CD4-positive, alpha-beta T cell treated with Interleukin-21 for 1 hour (primary cell): Measurements from ENCODE around the gene RTTN.
"Not testable (repeated sequence)": the region's sequence is repeated elsewhere in the genome, so short reads cannot be mapped to it uniquely, and the experiment has no call there.

ENCODE experiments used
- DNase-seq: peaks from one replicate; pipeline ENCODE4 v3.0.0-alpha.2; 2020

The RTTN gene

GRCh38 chr18:70021043-70021442, 184.4 kb downstream of the RTTN start:
- DNase-seq, result no peak

DNA sequence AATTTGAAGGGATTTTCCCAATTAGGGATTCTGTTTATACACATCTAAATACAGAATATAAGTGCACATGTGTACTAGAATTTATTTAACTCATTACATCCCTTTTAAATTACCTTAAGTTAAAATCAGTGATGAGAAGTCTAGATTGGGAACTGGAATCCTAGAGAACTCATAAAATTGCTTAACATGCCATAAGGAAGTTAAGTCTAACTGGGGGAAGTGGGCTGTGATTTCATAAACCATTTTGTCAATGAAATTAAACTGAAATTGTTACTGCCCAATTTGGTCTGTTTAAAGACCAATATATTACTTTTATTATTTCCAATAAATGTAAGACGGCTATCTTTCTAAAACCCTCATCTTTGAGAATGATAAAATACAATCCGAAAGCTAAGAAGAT, 185.5 kb downstream of the RTTN start:
- DNase-seq, result no peak

DNA sequence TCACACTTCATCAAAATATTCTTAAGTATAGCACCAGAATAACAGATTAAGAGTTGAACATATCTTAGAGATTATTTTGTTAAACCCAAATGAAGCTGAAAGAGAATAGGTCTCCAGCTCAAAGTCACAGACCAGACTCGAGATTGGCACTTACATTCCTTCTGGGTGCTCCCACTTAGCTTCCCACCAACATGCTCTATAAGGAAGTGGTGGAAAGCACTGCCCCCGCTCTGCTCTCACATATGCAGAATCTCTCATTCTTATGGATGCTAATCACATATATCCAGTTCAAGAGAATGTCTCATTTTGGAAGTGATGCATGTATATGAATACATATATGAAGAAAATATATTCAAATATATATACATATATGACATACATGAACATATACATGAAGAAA, 186.4 kb downstream of the RTTN start:
- DNase-seq, result no peak

DNA sequence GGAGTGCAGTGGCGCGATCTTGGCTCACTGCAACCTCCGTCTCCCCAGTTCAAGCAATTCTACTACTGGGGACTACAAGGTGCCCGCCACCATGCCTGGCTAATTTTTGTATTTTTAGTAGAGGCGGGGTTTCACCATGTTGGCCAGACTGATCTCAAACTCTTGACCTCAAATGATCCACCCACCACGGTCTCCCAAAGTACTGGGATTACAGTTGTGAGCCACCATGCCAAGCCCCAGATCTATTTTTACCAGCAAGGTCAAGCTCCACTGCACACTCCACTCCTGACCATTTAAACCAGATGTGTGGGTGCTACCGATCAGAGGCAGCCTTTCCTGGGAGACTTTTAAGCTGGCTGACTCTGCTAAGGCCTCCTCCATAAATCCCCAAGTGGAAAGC, 190.4 kb downstream of the RTTN start:
- no peak for DNase-seq

- DNase-seq, result no peak
Measured at GRCh38 chr18:70005580-70005979, 199.9 kb downstream of the RTTN start.

DNA sequence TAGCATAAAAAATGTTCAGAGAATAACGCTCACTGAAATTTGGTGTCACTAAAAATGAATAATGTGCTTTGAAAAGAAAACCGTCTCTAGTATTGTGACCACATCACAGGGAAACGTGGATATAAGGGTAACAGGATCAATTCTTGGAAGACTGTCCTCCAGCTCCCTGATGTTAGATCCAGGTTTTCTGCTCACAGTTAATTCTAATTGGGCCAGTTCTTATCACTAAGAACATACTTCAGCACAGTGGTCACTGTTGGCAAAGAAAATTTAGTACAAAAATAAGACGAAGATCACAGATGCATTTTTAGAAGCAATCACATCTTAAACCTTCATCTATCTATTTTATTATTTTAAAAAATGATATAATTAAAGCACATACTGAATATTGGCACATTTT, 200.8 kb downstream of the RTTN start:
- DNase-seq, result no peak

GRCh38 chr18:69999656-70000055, 205.8 kb downstream of the RTTN start:
- no peak for DNase-seq

DNA sequence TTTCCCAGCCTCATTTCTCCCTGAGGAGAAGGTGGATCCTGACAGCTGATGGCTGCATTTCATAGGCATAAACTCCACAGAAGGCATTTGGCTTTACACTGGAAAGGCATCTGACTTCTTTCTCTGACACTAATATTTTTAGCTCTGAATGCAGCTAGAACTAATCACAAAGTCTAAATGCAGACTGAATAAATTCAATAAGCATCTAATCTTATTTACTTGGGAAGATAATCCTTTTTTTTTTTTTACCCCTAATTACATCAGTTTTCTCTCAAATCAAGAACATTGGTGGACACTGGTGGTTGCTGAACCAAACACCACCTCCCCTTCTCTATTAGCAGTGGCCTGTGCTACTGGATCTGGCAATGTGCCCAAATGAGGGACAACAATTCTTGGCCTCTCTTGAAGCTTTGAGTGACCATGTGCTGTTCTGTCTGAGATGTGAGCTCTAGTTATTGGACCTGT, 206.9 kb downstream of the RTTN start:
- DNase-seq, result no peak

GRCh38 chr18:69996951-69997798, 208.3 kb downstream of the RTTN start:
- no peak for DNase-seq

GRCh38 chr18:69996417-69996816, 209.1 kb downstream of the RTTN start:
- no peak for DNase-seq

DNA sequence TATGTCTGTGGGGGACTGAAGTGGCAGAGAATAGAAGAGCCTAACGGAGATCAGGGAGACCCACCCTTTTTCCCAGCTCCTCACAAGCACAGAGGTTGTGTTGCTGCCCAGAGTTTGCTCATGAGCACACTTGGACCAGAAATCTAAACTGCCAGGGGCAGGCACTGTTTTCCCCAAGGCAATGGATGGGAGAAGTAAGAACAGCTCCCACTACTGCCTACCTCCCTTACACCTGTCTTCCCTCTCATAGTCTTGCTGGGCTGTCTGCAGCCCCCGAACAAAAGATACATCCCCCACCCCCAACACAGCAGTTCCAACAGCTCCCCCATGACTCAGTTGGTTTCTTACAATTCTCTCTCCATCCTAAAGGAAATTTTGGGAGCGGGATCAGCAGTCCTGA, 209.7 kb downstream of the RTTN start:
- no peak for DNase-seq

- no peak for DNase-seq
Measured at GRCh38 chr18:69992776-69993175, 212.7 kb downstream of the RTTN start.

DNA sequence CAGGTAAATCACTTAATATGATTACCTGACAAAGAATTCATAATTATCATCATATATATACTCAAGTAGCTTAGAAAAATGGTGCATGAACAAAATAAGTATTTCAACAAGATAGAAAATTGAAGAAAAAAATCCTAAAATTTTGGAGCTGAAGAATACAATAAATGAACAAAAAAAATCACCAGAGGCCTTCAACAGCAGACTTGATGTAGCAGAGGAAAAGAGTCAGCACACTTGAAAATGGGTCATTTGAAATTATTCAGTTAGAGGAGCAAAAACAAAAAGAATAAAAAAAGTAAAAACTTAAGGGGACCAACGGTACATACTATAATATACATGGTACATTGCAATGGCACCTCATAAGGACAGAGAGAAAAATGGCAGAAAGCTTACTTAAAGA, 217.6 kb downstream of the RTTN start:
- no peak for DNase-seq

DNA sequence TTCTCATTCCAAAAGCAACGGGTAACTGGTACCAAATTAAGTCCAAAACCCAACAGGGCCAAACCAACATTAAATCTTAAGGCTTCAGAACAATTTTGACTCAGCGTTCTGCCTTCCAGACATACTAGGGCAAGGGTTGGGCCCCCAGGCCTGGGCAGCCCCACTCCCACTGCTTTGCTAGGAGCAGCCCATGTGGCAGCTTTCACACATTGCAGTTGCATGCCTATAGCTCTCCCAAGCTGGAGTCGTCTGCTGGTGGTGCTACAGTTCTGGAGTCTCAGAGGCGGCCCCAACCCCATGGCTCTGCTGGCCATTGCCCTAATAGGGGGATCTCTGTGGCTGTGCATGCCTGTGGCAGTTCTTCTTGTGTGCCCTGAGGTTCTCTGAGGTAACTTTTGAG, 220.2 kb downstream of the RTTN start:
- no peak for DNase-seq

GRCh38 chr18:69982417-69982816, 223.1 kb downstream of the RTTN start:
- no peak for DNase-seq

GRCh38 chr18:69981948-69982347, 223.5 kb downstream of the RTTN start:
- no peak for DNase-seq

- DNase-seq, result no peak
Measured at GRCh38 chr18:69980982-69981804, 224.3 kb downstream of the RTTN start.

DNA sequence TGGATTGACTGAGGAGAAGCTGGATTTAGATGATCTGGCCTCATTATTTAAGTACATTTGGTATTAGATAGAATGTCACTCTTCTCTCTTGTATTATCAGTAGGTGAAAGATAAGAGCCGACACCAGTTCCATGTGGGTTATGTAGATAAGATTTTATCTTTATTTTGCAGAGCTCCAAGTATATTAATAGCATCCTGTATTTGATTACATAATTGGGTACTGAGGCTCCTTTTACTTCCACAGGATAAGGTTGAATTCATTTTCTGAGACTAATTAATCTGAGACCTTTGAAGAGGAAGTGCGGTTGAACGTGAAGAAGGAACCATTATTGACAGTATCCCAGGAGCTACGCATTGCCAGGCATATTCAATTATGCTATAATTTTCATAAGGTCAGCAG, 225.0 kb downstream of the RTTN start:
- DNase-seq, result no peak

DNA sequence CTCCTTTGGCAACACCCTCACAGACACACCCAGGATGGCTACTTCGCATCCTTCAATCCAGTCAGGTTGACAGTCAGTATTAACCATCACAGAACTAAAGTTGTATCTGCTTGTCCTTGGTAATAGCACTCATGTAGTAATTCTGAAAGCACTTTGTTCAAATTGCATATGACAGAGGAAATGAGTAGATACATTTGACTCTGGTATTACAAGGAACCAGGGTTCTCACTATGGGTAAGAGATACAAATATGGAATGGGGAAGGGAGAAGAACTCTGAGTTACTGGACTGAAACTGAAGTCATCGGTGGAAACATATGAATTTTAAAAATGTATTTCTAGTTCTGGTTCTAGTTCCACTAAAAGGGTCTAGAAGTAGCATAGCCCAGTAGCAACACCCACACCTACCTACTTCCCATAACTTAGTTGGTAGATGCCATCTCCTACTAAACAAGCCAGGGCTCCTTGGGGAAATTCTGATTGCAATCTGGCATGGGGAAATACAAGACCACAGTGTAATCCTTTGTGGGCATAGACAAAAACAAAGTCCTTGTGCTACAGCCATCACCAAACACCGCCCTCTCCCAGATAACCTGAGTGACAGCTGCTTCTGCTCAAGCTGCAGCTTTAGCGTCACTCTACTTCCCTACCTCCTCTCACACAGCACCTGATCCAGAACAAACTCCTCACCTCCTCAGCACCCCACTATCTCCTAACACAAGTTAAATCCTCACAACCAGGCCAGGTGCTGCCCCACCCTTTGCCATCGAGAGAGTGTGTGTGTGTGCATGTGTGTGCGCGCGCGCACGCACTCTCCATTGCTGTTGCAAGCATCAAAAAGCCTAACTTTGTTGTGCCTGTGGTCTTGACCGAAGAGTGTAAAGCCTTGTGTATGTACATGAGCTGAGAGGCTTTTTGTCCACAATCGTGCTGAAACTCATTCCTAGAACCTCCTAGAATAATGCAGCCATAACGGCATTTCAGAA, 226.5 kb downstream of the RTTN start:
- DNase-seq, result no peak

- not testable (repeated sequence) for DNase-seq
Measured at GRCh38 chr18:69975294-69975693, 230.2 kb downstream of the RTTN start.

DNA sequence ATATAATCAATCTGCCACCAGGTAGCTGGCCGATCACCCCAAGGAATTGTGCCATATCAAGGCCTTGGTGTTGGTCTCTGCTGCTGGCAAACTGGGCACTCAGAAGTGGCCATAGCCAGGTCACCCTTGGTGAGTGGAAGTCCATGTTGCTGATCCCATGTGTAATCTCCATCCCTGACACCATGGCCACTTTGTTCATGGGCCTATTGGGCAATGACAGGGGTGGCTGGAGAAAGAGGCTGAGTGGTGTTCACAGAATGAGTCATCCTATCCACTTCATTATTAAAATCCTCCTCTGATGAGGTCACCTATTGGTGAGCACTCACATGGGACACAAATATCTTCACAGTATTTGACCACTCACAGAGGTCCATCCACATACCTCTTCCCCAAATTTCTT, 231.1 kb downstream of the RTTN start:
- no peak for DNase-seq

GRCh38 chr18:69969491-69969890, 236.0 kb downstream of the RTTN start:
- DNase-seq, result no peak

DNA sequence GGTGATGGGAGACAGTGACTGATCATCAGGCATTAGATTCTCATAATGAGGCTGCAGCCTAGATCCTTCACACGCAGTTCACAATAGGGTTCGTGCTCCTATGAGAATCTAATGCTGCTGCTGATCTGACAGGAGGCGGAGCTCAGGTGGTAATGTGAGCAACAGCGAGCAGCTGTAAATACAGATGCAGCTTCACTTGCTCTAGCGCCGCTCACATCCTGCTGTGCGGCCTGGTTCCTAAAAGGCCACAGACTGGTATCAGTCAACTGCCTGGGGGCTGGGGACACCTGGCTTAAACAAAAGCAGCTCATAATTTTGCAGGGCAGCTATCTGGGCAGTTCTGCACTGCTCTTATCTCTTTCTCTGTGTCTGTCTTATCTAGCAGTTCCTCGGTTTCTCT, 237.4 kb downstream of the RTTN start:
- no peak for DNase-seq
